HCT116 (cell line): ENCODE measurements around the gene OTOG.

ENCODE experiments used
- EZH2 ChIP-seq: fragments of 200-600 bp; sonication (generic); IDR thresholded peaks from 2 replicates; pipeline ENCODE4 v1.6.1; 2017; ENCODE audit warnings: antibody characterized with exemption, mixed run types
- POLR2A ChIP-seq: IDR thresholded peaks from 2 replicates; pipeline ENCODE4 v1.7.0; 2011; ENCODE audit warnings: borderline replicate concordance; ENCODE audit not compliant: insufficient read depth, insufficient read length; ENCODE audit errors: extremely low read depth

DNA sequence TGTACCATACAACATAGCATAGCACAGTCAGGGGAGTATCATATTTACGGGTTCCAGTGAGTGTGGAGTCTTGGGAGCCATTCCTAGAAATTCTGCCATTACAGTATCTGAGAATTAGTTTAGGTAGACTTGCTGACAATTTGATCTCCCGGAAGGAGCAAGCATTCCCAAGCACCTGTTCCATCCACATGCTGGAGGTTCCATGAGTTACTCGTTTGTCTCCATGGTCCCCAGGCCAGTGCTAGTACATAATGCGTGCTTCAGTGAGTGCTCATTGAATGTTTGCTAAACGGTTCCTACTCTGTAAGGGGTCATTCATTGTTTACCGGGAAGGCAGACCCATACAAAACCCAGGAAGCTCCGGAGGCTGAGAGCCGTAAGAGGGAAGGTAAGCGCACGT is 144.9 kb downstream of the OTOG start:
- no peak for TF ChIP-seq EZH2
- no peak for TF ChIP-seq POLR2A
